DOHH2 (cell line): ENCODE results near the gene NBPF26.
"Not testable (repeated sequence)": the region's sequence is repeated elsewhere in the genome, so short reads cannot be mapped to it uniquely, and the experiment has no call there.

Experiments used
- H3F3A ChIP-seq: fragments of 200-600 bp; sonication (generic), shearing (Covaris generic); 2 replicates; pipeline ENCODE4 v1.6.0; 2016; ENCODE audit warnings: antibody characterized with exemption, mild to moderate bottlenecking; ENCODE audit not compliant: control insufficient read depth, insufficient read depth
- H3K27ac ChIP-seq: fragments of 200-600 bp; sonication (generic); 2 replicates; pipeline ENCODE4 v1.5.1; 2014; ENCODE audit warnings: low read depth, mild to moderate bottlenecking, low read length, moderate library complexity
- H3K27me3 ChIP-seq: fragments of 200-600 bp; sonication (generic); 2 replicates; pipeline ENCODE4 v1.6.1; 2014; ENCODE audit warnings: mild to moderate bottlenecking, low read length, mixed read lengths; ENCODE audit not compliant: control insufficient read depth
- H3K36me3 ChIP-seq: fragments of 200-600 bp; sonication (generic); 2 replicates; pipeline ENCODE4 v1.6.1; 2014; ENCODE audit warnings: mild to moderate bottlenecking, low read length, moderate library complexity, mixed read lengths; ENCODE audit not compliant: control insufficient read depth
- H3K4me1 ChIP-seq: fragments of 200-600 bp; sonication (generic); 2 replicates; pipeline ENCODE4 v1.6.1; 2014; ENCODE audit warnings: mild to moderate bottlenecking, low read length, mixed read lengths; ENCODE audit not compliant: control insufficient read depth
- H3K4me2 ChIP-seq: fragments of 200-600 bp; sonication (generic); 2 replicates; pipeline ENCODE4 v1.6.0; 2014; ENCODE audit warnings: mild to moderate bottlenecking, low read length, moderate library complexity
- H3K4me3 ChIP-seq: fragments of 200-600 bp; sonication (generic); 2 replicates; pipeline ENCODE4 v1.5.1; 2014; ENCODE audit warnings: mild to moderate bottlenecking, low read length, mixed read lengths
- H3K79me2 ChIP-seq: fragments of 200-600 bp; sonication (generic); 2 replicates; pipeline ENCODE4 v1.6.1; 2014; ENCODE audit warnings: mild to moderate bottlenecking, low read length, mixed read lengths; ENCODE audit not compliant: control insufficient read depth
- H3K9me2 ChIP-seq: fragments of 200-600 bp; sonication (generic); replicated peaks from 2 replicates; pipeline ENCODE4 v1.6.1; 2014; ENCODE audit warnings: mild to moderate bottlenecking, low read length, mixed read lengths; ENCODE audit not compliant: control insufficient read depth
- H3K9me3 ChIP-seq: fragments of 200-600 bp; sonication (generic); 2 replicates; pipeline ENCODE4 v1.6.1; 2014; ENCODE audit warnings: antibody characterized with exemption, low read length, mixed read lengths; ENCODE audit not compliant: control insufficient read depth, insufficient read depth
- H4K20me1 ChIP-seq: fragments of 200-600 bp; sonication (generic); 2 replicates; pipeline ENCODE4 v1.6.0; 2014; ENCODE audit warnings: low read depth, mild to moderate bottlenecking, antibody characterized with exemption, low read length, moderate library complexity; ENCODE audit not compliant: control insufficient read depth, insufficient read depth

Gene NBPF26

DNA sequence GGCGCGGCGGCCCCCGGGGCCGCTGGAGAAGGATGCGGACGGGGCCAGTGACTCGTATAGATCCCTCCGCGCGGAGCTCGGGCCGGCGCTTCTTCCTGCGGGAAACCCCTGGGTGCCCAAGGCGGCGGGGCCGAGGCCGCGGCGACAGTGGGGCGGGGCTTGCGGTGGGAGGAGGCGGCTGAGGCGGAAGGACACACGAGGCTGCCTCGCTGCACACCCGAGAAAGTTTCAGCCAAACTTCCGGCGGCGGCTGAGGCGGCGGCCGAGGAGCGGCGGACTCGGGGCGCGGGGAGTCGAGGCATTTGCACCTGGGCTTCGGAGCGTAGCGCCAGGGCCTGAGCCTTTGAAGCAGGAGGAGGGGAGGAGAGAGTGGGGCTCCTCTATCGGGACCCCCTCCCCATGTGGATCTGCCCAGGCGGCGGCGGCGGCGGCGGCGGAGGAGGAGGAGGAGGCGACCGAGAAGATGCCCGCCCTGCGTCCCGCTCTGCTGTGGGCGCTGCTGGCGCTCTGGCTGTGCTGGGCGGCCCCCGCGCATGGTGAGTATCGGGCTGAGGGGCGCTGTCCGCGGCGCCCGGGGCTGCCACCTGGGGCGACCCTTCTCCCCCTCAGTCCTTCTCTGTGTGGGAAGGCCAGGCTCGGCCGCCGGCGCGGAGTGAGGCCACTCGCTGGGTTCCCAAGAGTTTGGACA lies at the start of gene NBPF26:
NBPF26 (plus strand) TSS at position 231 of the 688 bp plus-strand sequence.
- H3K4me3 ChIP-seq, result peak within 1 kb of the TSS; percentile 73
- not testable (repeated sequence) for H3K79me2 ChIP-seq, H3K9me3 ChIP-seq, H3K27ac ChIP-seq, H4K20me1 ChIP-seq, H3K27me3 ChIP-seq, H3K4me1 ChIP-seq, H3F3A ChIP-seq, H3K9me2 ChIP-seq, H3K36me3 ChIP-seq
- H3K4me2 ChIP-seq, result peak within 1 kb of the TSS; percentile 77

DNA sequence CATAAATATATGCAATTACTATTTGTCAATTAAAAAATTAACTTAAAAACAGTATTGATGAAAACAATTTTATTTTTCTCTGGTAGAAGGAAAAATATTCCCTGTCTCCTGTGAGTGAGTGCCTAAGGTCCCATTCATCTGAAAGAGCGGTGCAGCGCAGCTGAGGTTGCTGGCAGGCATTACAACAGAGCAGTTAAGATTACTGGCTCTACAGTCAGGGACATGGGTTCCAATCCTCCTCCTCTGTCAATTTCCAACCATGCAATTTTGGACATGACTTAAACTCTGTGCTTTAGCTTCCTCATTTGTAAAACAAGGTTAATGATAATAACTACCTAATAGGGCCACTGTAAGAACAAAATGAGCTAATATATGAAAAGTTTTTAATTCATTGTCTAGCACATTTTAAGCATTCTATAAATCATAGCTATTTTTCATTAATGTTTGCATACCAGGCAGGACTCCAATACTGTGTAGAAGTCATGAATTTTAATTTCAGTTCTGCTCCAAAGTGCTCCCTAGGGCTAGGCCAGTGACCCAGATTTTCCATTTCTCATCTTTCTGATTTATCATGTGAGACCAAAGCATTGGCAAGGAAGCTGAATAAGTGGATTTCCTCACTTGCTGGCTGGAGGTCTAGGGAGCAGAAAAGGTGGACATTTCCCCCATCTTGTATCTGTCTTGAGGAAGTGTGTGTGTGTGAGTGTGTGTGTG lies 43.5 kb upstream of the NBPF26 start:
- H3K4me3 ChIP-seq, H3K36me3 ChIP-seq, H3K4me2 ChIP-seq, H3K4me1 ChIP-seq, H3K9me2 ChIP-seq, H3K9me3 ChIP-seq, H3K27ac ChIP-seq, H3F3A ChIP-seq, H3K79me2 ChIP-seq, H4K20me1 ChIP-seq, H3K27me3 ChIP-seq: not testable (repeated sequence)

DNA sequence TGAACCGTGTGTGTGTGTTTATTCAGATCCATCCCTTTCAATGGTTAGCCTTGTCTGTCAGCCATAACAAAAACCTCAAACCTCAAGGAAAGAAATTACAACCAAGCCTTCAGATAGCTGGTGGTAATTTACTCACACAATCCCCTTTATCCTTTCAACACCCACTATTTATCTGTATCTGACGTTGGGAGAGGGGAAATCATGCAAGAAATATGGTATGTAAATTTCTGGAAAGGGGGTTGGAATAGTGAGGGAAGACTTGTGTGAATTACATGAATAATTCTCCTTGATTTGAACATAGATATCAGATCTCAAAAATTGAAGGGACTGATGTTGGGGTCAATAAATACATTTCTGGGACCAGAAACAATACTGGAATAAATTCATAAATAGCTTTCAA lies 42.8 kb upstream of the NBPF26 start:
- H3K27ac ChIP-seq, H3K9me2 ChIP-seq, H3K79me2 ChIP-seq, H3K27me3 ChIP-seq, H3K9me3 ChIP-seq, H3K4me1 ChIP-seq, H4K20me1 ChIP-seq, H3K36me3 ChIP-seq, H3K4me2 ChIP-seq, H3F3A ChIP-seq, H3K4me3 ChIP-seq: not testable (repeated sequence)

DNA sequence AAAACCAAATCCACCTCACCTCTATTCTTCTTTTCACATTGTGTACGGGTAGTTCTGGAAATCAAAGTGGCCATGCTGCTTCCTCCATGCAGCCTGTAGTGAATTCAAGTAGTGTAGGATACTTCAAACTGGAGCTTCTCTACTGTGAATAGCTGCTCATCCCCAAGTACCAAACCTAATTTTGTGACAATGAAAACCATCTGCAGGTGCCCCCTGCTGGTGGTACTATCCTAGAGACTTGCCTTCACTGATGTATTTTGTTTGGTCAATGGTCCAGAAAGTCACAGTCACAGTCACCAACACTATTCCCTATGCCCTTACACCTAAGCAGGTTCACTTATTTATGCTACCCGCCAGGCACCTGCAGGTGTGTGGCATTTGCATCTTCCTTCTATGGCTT lies 39.3 kb upstream of the NBPF26 start:
- H3K27me3 ChIP-seq, H3K4me1 ChIP-seq, H3K27ac ChIP-seq, H3K79me2 ChIP-seq, H4K20me1 ChIP-seq, H3K4me3 ChIP-seq, H3K9me2 ChIP-seq, H3F3A ChIP-seq, H3K36me3 ChIP-seq, H3K9me3 ChIP-seq, H3K4me2 ChIP-seq: not testable (repeated sequence)

DNA sequence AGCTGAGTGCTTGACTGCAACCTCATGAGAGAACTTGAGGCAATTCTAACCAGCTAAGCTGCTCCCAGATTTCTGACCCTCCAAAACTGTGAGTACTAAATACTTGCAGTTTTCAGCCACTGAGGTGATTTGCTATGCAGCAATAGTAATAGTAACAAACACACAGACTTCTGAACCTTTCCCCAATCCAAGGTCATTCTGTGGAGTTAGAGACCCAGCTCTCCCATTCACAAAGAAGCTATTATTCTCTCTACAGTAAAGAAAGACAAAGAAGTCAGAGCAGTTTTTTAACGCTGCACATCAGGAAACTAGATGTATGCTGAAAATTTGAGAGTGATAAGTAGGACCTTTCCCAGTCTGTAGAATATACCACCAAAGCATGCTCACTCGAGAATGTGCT lies 38.1 kb upstream of the NBPF26 start:
- H3K4me2 ChIP-seq, H4K20me1 ChIP-seq, H3F3A ChIP-seq, H3K4me1 ChIP-seq, H3K27me3 ChIP-seq, H3K9me3 ChIP-seq, H3K79me2 ChIP-seq, H3K4me3 ChIP-seq, H3K36me3 ChIP-seq, H3K9me2 ChIP-seq, H3K27ac ChIP-seq: not testable (repeated sequence)

DNA sequence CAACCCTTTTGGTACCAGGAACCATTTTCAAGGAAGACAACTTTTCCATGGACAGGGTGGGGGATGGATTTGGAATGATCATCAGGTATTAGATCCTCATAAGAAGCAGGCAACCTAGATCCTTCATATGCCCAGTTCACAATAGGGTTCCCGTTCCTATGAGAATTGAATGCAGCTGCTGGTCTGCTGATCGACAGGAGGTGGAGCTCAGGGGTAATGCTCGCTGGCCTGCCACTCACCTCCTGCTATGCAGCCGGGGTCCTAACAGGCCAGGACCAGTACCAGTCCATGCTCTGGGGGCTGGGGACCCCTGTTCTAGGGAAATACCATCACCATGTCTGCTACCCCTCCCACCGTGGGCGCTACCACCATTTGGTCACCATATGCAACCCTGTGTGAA lies 36.5 kb upstream of the NBPF26 start:
- H3K4me1 ChIP-seq, H3K36me3 ChIP-seq, H3K27me3 ChIP-seq, H3K4me2 ChIP-seq, H3K9me3 ChIP-seq, H3K27ac ChIP-seq, H3K79me2 ChIP-seq, H3K4me3 ChIP-seq, H4K20me1 ChIP-seq, H3F3A ChIP-seq, H3K9me2 ChIP-seq: not testable (repeated sequence)

DNA sequence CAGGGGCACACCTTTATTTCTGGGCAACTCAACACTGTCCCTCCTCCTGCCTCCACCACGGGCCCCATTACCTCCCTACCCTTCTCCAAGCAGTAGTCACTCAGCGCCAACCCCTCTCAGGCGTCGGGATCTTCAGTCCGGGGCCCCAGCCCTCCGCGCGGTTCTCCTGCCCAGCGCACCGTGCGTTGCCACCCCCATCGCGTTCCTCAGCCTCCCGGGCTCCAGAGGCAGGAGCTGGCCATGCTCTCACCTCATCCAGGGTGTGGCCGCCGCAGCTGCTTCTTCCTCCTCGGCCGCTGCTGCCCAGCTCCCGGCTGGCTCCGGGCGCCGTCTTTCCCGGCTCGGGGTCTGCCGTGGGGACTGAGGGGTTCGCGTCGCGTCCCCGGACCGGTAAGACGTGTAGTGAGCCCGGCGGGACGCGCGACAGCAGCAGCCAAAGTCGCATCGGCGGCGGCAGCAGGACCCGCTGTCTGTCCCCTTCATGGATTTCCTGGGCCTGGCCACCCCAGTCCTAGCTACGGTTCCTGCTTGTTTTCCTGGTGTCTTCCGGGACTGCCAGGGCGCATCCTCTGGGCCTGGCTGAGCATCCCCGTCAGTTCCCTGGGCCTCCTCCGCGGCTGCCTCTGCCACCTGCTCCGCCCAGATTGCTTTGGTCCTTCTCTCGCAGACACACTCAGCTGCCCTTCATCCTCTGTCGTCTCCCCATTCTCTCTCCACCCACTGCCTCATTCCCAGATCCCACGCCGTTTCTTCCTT lies 22.8 kb upstream of the NBPF26 start:
- not testable (repeated sequence) for H3K27me3 ChIP-seq, H3K27ac ChIP-seq, H3K9me3 ChIP-seq, H3K79me2 ChIP-seq, H3K36me3 ChIP-seq, H3K9me2 ChIP-seq, H3K4me2 ChIP-seq, H3F3A ChIP-seq, H3K4me1 ChIP-seq, H4K20me1 ChIP-seq, H3K4me3 ChIP-seq

DNA sequence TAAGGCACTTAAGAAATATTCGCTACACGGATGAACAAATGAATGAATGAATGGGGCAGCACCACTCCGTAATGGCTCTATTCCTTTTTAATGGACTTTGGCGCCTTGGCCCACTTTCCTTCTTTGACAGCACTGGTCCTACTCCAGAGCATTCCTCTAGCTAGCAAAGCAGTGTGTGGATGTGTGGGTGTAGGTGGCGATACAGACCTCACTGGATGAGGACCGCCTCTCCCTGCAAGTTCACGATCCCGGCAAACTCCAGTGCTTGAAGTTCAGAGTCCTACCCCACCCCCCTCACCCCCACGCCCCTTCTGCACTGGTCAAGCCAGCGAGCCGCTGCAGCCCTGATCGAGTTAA lies 409 bp upstream of the NBPF26 start:
- not testable (repeated sequence) for H3K4me2 ChIP-seq, H3K27me3 ChIP-seq, H3K4me3 ChIP-seq

More for the DNA sequence above, 409 bp upstream of the NBPF26 start:
- not testable (repeated sequence) for H3K79me2 ChIP-seq, H3K27ac ChIP-seq, H3K4me1 ChIP-seq, H4K20me1 ChIP-seq, H3F3A ChIP-seq, H3K36me3 ChIP-seq, H3K9me2 ChIP-seq, H3K9me3 ChIP-seq
